Activated B cell treated with CpG ODN at 0.5 μM for 24 hours (primary cell): ENCODE measurements around the gene CLDN3. TPM values are rescaled to one million over a fixed set of nuclear protein-coding genes. Genes with fewer than 3 reads are reported as not detected.

Experiments used
- ATAC-seq: fragments of 200-7000 bp; cut with Tn5 transposase; one replicate; pipeline ENCODE4 v1.10.0; 2021; ENCODE audit warnings: low read depth, mild to moderate bottlenecking, moderate library complexity
- CTCF ChIA-PET: fragments of 350-600 bp; sonication (Branson Sonifier 250); formaldehyde crosslinking; loops from one replicate; lab custom pipeline; 2021; ENCODE audit warnings: antibody characterized with exemption; lab: Charles Lee
- POLR2A ChIA-PET: fragments of 350-600 bp; sonication (Branson Sonifier 250); formaldehyde crosslinking; loops from one replicate; lab custom pipeline; 2021; ENCODE audit warnings: antibody characterized with exemption; lab: Charles Lee
- DNase-seq: peaks from one replicate; pipeline ENCODE4 v3.0.0; 2022
- H3K27ac Mint-ChIP-seq: one replicate; pipeline ENCODE4 v1.8.0; 2020; ENCODE audit warnings: mixed read lengths
- H3K27me3 Mint-ChIP-seq: one replicate; pipeline ENCODE4 v1.8.0; 2021; ENCODE audit warnings: mixed read lengths
- H3K36me3 Mint-ChIP-seq: one replicate; pipeline ENCODE4 v1.8.0; 2021; ENCODE audit warnings: low read depth, mixed read lengths
- H3K4me1 Mint-ChIP-seq: one replicate; pipeline ENCODE4 v1.8.0; 2021; ENCODE audit warnings: mixed read lengths
- H3K4me3 Mint-ChIP-seq: one replicate; pipeline ENCODE4 v1.8.0; 2020; ENCODE audit warnings: mild to moderate bottlenecking, mixed read lengths
- H3K9me3 Mint-ChIP-seq: one replicate; pipeline ENCODE4 v1.8.0; 2020; ENCODE audit warnings: mixed read lengths
- CTCF ChIP-seq: fragments of 200-600 bp; IDR thresholded peaks from one replicate; pipeline ENCODE4 v1.8.0; 2022; ENCODE audit warnings: antibody characterized with exemption, mild to moderate bottlenecking
- intact Hi-C: fragments of 100-400 bp; cut with micrococcal nuclease; formaldehyde crosslinking; loops from one replicate; pipeline ENCODE4 v1.15.1; 2024
- total RNA-seq: library from RNA; stranded (reverse); gene quantifications from 2 replicates; pipeline ENCODE4 v1.2.3, GENCODE V29; 2022

Gene CLDN3
- total RNA-seq, 1 donor from 2014 or later: not detected

GRCh38 chr7:73738612-73739386 is 31.3 kb downstream of the CLDN3 start, which contains the start of gene ABHD11:
Gene ABHD11 (minus strand): TSS chr7:73738802. CDS start chr7:73738770, 32 bp downstream.
- ChIA-PET POLR2A (interaction anchor here (0.6 to 2.1 kb wide), 9 partner anchors 9 to 217 kb away, joined by 3 to 10 read pairs (median 4); partner anchors contain the start of genes BAZ1B, BCL7B, METTL27 and STX1A), CTCF (interaction anchor here (0.9 to 1.3 kb wide), 4 partner anchors 10 to 132 kb away, joined by 3 to 4 read pairs (median 4); partner anchors contain the start of gene VPS37D)
- Mint-ChIP-seq H3K4me3 (peak within 1 kb of the TSS; percentile 92), H3K9me3 (no peaks in the 10 kb centered on the region), H3K36me3 (peaks cover 5% of the 10 kb centered on the region), H3K4me1 (peaks cover 12% of the 10 kb centered on the region), H3K27me3 (no peaks in the 10 kb centered on the region), H3K27ac (peak within 1 kb of the TSS; percentile 87)
- peak; percentile 88 for ATAC-seq
- intact Hi-C loops: loop anchor here (1.0 to 5.0 kb wide), 9 partner anchors 19 to 910 kb away; partner anchors contain the start of genes BAZ1B, BCL7B, BUD23 and DNAJC30
- DNase-seq: peak; percentile 99
- no peak for TF ChIP-seq CTCF

GRCh38 chr7:73738220-73738611 is 31.9 kb downstream of the CLDN3 start:
- no peaks in the 10 kb centered on the region for H3K27me3 Mint-ChIP-seq
- peaks cover 5% of the 10 kb centered on the region for H3K36me3 Mint-ChIP-seq
- H3K4me1 Mint-ChIP-seq: peaks cover 12% of the 10 kb centered on the region
- DNase-seq (peak; percentile 47), ATAC-seq (peak; percentile 11)
- H3K9me3 Mint-ChIP-seq: no peaks in the 10 kb centered on the region
- peak overlapping the region; percentile 87 for H3K27ac Mint-ChIP-seq
- POLR2A ChIA-PET: interaction anchor here (0.7 to 2.1 kb wide), 6 partner anchors 21 to 216 kb away, joined by 3 to 10 read pairs (median 4); partner anchors contain the start of genes BAZ1B, BCL7B, METTL27 and TBL2
- TF ChIP-seq CTCF: no peak
- intact Hi-C loops: loop anchor here (1.0 to 5.0 kb wide), 8 partner anchors 19 to 909 kb away; partner anchors contain the start of genes BAZ1B, BCL7B, BUD23 and DNAJC30
- peak overlapping the region; percentile 92 for H3K4me3 Mint-ChIP-seq
- CTCF ChIA-PET: interaction anchor here (0.6 to 1.0 kb wide), 4 partner anchors 9 to 541 kb away, joined by 3 to 4 read pairs (median 4); partner anchors contain the start of gene VPS37D

- Mint-ChIP-seq H3K36me3 (peaks cover 5% of the 10 kb centered on the region), H3K27me3 (no peaks in the 10 kb centered on the region), H3K9me3 (no peaks in the 10 kb centered on the region), H3K4me3 (peak overlapping the region; percentile 92), H3K27ac (peak overlapping the region; percentile 87), H3K4me1 (peaks cover 12% of the 10 kb centered on the region)
- no peak for ATAC-seq
- ChIA-PET CTCF (interaction anchor here (0.6 kb wide), 1 partner anchor 542 kb away, joined by 3 read pairs; no protein-coding TSS in a partner anchor), POLR2A (interaction anchor here (0.6 to 2.1 kb wide), 7 partner anchors 20 to 247 kb away, joined by 3 to 10 read pairs (median 7); partner anchors contain the start of genes BCL7B, METTL27, TBL2 and VPS37D)
- intact Hi-C loops: loop anchor here (1.0 to 5.0 kb wide), 8 partner anchors 18 to 909 kb away; partner anchors contain the start of genes BAZ1B, BCL7B, BUD23 and DNAJC30
- no peak for TF ChIP-seq CTCF
- no peak for DNase-seq
These were observed 32.4 kb downstream of the CLDN3 start for GRCh38 chr7:73737491-73738219.

- Mint-ChIP-seq H3K4me3 (no peak overlapping the region), H3K9me3 (no peaks in the 10 kb centered on the region), H3K36me3 (peaks cover 5% of the 10 kb centered on the region), H3K27me3 (no peaks in the 10 kb centered on the region), H3K4me1 (peaks cover 12% of the 10 kb centered on the region), H3K27ac (no peak overlapping the region)
- no peak for TF ChIP-seq CTCF
- ChIA-PET CTCF (no interaction called here), POLR2A (no interaction called here)
- ATAC-seq: no peak
- no peak for DNase-seq
- intact Hi-C loops: loop anchor here (5.0 kb wide), 2 partner anchors 70 to 105 kb away; partner anchors contain the start of genes METTL27 and VPS37D
These were observed 33.2 kb downstream of the CLDN3 start for GRCh38 chr7:73736885-73737284.
